GM12874 (cell line): ENCODE data around the gene GSC.

Experiments used
- CTCF ChIP-seq: IDR thresholded peaks from 2 replicates; pipeline ENCODE4 v1.5.1; 2011; ENCODE audit warnings: low read depth, mild to moderate bottlenecking, control low read depth, low read length, moderate library complexity; ENCODE audit not compliant: insufficient read depth

Gene GSC

DNA sequence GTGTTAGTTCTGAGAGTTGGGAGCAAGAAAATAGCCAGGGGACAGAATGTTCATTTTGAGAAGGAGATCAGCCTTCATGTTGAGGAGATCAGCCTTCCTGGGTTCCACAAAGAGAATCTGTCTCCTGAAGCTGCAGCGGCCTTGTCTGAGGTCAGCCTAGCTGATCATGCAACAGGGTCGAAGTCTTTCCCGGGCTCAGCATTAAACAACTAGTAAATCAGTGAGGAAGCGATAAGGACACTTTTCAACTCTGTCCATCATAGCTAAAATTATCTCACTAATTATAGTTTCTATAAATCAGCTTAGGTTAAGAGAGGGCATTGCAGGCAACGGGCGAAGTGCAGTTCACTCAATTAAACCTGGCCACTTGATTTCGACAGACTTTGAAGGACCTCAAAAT, 7.5 kb downstream of the GSC start:
- TF ChIP-seq CTCF: no peak

- no peak for TF ChIP-seq CTCF
Measured at GRCh38 chr14:94761997-94762377, 7.9 kb downstream of the GSC start.

- TF ChIP-seq CTCF: no peak
Measured at GRCh38 chr14:94761348-94761996, 8.4 kb downstream of the GSC start.

DNA sequence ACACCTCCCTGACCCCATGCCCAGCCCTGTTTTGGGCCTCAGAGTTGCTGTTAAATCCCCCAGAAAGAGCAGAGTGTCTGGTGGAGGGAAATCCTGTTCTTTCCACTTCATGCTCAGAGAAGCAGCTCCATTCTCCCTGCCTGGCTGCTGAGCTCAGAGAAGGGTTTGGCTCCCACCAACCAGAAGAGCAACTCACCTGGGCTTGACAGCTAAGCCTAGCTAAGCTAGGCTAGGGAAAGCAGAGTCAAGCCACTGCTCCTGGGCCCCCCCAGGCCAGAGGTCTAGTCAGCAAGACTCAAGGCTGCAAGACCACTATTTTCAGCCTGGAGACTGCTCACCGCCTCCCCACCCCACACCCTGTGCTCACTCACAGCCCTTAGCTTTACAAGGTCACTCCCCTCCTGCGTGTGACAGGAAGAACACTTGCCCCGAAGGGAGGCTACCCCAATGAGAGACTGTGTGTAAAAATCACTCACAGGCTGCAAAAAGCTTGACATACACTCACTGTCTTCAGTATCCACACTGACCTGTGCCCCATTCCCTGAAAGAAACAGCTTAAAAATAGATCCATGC, 13.5 kb downstream of the GSC start:
- no peak for TF ChIP-seq CTCF

- no peak for TF ChIP-seq CTCF
Measured at GRCh38 chr14:94754391-94754942, 15.4 kb downstream of the GSC start.

DNA sequence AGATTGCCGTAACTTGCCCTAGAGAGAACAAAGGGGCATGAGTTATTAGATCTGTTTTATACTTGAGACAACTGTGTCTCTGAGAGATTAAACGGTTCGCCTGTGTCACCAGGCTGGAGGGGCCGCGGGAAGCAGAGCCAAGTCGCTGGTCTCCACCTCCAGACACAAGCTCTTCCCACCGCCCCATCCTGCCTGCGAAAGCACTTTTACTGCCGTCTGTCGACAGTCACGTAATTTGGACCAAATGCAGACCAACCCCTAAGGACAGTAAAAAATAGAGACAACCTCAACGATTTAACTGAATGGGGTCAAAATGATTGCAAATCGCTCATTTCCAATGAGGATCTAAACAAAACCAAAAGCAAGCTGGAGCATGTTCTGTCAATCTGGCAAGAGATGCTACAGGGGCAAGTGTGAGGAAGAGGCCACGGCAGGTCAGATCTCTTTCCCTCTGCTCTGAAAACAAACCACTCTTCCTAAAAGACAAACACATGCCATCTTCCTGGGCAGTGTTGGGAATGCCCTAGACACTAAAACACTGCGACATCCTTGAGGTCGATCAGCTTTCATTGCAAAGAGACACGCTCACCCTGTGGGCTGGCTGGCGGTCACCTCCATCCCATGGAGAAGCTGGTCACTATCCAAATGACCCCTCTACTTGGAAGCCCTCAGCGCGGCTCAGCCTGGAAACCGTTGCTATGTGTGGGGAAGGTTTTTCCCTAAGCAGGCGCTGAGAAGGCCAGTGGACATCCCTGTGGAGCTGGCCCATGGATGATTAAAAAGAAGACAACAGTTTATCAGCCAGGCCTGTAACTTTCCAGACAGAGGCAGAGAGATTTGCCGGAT, 17.1 kb downstream of the GSC start:
- no peak for TF ChIP-seq CTCF

DNA sequence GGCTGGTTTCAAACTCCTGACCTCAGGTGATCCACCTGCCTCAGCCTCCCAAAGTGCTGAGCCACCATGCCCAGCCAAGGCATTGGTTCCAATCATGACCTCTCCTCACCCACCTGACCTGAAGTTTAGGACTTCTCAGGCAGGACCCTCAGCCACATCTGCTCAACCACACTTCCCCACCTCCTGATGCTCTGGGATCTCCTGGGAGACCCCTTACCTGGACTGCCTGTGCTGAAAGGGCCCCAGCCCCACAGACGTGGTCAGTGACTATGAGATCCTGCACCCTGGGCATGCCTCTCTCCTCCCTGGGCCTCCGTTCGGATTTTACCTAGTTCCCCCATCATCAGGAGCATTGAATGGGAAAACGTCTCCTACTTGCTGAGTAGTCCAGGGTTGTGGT, 18.0 kb downstream of the GSC start:
- TF ChIP-seq CTCF: no peak
